ENCODE measurements around the gene SLC9C1.

SLC9C1 gene

DNA sequence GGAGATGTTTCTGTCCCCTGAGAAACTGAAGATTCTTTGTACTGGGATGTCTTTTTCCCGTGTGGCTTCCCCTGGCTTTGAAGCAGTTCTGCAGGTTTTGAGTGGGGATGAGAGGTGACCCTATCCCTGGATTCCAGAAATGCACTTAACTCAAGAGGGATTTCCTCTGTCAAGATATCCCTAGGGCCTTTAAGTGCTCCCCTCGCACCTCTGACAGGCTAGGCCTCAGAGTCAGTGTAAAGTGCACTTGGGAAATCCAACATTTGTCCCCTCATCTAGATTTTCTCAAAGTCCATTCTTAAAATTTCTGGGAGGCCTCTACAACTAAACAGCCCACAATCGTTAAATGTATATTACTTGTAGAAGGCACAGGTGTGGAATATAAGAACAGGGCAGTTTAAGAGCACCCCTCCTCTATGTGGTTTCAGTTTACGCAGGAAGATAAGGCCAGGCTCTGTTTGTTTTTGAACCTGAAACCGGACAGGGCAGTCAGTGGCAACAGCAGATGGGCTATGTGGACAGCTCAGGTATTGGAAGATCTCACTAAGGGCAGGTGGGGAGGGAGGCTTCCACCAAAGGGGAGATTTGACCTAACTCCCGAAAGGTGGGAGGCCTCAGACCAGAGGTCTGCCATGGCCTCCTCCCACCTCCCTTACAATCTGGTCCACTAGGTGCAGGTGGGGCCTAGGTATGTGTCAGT is 203.0 kb downstream of the SLC9C1 start:
- TF ChIP-seq, protein P1, sequence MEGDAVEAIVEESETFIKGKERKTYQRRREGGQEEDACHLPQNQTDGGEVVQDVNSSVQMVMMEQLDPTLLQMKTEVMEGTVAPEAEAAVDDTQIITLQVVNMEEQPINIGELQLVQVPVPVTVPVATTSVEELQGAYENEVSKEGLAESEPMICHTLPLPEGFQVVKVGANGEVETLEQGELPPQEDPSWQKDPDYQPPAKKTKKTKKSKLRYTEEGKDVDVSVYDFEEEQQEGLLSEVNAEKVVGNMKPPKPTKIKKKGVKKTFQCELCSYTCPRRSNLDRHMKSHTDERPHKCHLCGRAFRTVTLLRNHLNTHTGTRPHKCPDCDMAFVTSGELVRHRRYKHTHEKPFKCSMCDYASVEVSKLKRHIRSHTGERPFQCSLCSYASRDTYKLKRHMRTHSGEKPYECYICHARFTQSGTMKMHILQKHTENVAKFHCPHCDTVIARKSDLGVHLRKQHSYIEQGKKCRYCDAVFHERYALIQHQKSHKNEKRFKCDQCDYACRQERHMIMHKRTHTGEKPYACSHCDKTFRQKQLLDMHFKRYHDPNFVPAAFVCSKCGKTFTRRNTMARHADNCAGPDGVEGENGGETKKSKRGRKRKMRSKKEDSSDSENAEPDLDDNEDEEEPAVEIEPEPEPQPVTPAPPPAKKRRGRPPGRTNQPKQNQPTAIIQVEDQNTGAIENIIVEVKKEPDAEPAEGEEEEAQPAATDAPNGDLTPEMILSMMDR (IDR thresholded peaks at IDR 0.05; ENCODE audit: low read depth, low read length), result no peak
- no peak for DNase-seq (ENCODE audit: extremely low read depth, low read depth)

Measured in AG09319 (cell line).